Astrocyte of the spinal cord (primary cell): Measurements from ENCODE around the gene PBX1.

Experiments used
- DNase-seq: peaks from one replicate; pipeline ENCODE4 v3.0.0; 2011; ENCODE audit warnings: low read depth, low spot score
- H3K4me3 ChIP-seq: 2 replicates; pipeline ENCODE4 v1.5.1; 2011; ENCODE audit warnings: low read depth, mild to moderate bottlenecking, low read length, moderate library complexity
- in situ Hi-C: cut with HindIII; loops from 2 replicates; pipeline ENCODE4 v1.10.0; 2017; ENCODE audit warnings: low sequenced_read_pairs
- TF ChIP-seq, protein P1 (sequence below): IDR thresholded peaks from 2 replicates; pipeline ENCODE4 v1.5.1; 2012; ENCODE audit warnings: low read depth, mild to moderate bottlenecking, low read length, inconsistent platforms

PBX1 gene

GRCh38 chr1:164804366-164804765, 245.4 kb downstream of the PBX1 start:
- no peak overlapping the region for H3K4me3 ChIP-seq
- DNase-seq, result peak; percentile 43
- in situ Hi-C loops, result no loop called here
- TF ChIP-seq, protein P1, sequence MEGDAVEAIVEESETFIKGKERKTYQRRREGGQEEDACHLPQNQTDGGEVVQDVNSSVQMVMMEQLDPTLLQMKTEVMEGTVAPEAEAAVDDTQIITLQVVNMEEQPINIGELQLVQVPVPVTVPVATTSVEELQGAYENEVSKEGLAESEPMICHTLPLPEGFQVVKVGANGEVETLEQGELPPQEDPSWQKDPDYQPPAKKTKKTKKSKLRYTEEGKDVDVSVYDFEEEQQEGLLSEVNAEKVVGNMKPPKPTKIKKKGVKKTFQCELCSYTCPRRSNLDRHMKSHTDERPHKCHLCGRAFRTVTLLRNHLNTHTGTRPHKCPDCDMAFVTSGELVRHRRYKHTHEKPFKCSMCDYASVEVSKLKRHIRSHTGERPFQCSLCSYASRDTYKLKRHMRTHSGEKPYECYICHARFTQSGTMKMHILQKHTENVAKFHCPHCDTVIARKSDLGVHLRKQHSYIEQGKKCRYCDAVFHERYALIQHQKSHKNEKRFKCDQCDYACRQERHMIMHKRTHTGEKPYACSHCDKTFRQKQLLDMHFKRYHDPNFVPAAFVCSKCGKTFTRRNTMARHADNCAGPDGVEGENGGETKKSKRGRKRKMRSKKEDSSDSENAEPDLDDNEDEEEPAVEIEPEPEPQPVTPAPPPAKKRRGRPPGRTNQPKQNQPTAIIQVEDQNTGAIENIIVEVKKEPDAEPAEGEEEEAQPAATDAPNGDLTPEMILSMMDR, result no peak

DNA sequence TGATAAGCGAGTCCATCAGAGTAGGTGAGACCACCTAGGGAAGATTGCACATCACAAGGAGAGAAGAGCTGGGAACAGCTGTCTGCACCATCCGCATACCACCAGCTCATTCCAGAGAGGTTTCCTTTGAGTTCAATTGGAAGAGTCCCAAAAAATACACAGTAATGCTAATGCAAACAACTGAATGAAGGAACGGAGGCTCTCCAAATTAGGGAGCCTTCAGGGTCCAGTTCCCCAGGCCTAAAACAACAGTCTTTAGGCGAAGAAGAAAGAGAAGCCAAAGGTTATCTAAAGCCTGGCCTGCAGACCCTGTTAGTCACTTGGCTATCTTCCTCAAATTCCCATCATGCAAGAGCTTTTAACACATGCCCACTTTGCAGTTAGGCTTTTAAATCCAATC, 246.4 kb downstream of the PBX1 start:
- TF ChIP-seq, protein P1, result no peak
- DNase-seq, result peak; percentile 52
- H3K4me3 ChIP-seq, result no peak overlapping the region
- in situ Hi-C loops, result no loop called here

DNA sequence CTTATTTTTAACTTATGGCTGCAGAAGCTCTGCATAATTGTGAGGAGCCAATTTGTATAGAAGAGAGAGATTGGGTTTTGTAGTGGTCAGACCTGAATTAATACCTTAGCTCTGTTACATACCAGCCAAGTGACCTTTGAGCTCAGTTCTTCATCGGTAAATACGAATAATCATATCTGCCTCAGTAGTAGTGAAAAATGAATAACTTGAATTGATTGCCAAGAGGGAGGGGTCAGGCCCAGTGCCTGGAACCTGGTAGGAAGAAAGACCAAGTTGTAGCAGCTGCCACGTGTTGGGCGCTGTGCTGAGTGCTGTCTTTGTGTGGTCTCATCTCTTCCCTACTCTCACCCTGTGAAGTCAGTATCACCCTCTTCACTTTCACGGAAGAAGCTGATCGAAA, 247.5 kb downstream of the PBX1 start:
- TF ChIP-seq, protein P1, result no peak
- H3K4me3 ChIP-seq, result no peak overlapping the region
- in situ Hi-C loops, result no loop called here
- no peak for DNase-seq

DNA sequence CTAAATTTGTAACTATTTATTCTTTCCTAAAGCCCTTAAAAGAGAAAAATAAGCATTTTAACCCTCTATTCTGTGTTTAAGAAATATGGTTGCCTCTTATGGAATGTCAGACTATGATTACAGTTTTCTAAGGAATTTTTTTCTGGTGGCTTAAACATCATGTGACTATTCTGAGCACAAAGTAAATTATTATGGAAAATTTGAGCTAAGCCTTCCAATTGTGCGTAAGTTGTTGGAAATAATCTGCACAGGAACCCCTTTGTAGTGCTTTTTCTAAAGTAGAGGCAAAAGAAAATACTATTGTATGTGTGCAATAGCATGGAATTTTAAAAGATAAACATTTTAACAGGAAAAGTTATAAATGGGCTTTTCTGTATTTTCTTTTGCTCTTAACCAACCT, 254.8 kb downstream of the PBX1 start:
- DNase-seq, result no peak
- in situ Hi-C loops, result no loop called here
- H3K4me3 ChIP-seq, result no peak overlapping the region
- TF ChIP-seq, protein P1, result no peak

GRCh38 chr1:164821648-164822047, 262.7 kb downstream of the PBX1 start:
- in situ Hi-C loops, result no loop called here

DNA sequence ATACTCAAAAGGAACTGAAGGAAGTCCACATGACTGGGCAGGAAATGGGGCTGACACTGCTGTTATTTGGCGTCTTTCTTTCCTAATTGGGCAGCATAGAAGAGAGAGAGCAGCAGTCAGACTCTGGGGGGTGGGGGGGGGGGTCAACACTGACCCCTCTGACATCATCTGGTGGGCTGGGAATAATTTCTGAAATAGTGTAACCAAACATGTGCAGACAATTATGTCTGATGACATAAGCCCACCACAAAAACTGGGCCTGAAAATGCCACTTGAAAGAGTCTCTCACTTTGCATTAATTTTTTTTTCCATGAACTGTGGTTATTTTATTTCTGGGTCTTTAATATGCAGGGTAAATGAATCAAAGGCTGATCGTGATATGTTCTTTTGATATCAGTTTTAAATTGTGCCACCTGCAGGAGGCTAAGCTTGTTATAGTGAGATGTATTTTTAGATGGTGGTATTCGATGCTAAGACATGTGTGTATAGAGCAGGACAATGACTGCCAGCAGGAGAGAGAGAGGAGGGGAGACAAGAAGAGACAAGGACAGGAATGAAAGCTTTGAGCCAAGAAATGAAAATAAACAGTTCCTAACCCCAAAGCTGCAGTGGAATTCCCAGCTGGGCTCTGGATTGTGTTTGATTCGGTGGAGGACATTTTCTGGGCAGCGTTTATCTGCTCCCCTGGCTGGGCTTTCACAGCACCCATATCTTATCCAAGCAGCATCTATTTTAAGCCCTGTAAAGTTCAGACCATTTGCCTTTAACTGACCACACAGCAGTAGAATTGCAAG, 264.7 kb downstream of the PBX1 start:
- DNase-seq, result peak; percentile 73
- H3K4me3 ChIP-seq, result no peak overlapping the region
- in situ Hi-C loops, result no loop called here
- TF ChIP-seq, protein P1, result no peak

More at GRCh38 chr1:164821648-164822047, 262.7 kb downstream of the PBX1 start:
- no peak overlapping the region for H3K4me3 ChIP-seq
- DNase-seq, result no peak
- TF ChIP-seq, protein P1, result no peak
